HG03045 (cell line): ENCODE results near the gene GLDN.

Experiments
- ATAC-seq: cut with Tn5 transposase; IDR thresholded peaks from one replicate; pipeline ENCODE4 v1.9.1; 2021; ENCODE audit warnings: mild to moderate bottlenecking, moderate library complexity; ENCODE audit not compliant: unreplicated experiment

The GLDN gene

GRCh38 chr15:51356147-51356546, 14.7 kb downstream of the GLDN start:
- no peak for ATAC-seq

GRCh38 chr15:51356983-51357382, 15.5 kb downstream of the GLDN start:
- no peak for ATAC-seq

- ATAC-seq = no peak
These were observed 18.5 kb downstream of the GLDN start for GRCh38 chr15:51359981-51360380.

- ATAC-seq = no peak
These were observed 21.9 kb downstream of the GLDN start for GRCh38 chr15:51363383-51363782.

- no peak for ATAC-seq
These were observed 24.0 kb downstream of the GLDN start for GRCh38 chr15:51365417-51365816.

- no peak for ATAC-seq
These were observed 24.6 kb downstream of the GLDN start for GRCh38 chr15:51366071-51366470.

GRCh38 chr15:51366920-51367319, 25.5 kb downstream of the GLDN start:
- ATAC-seq = no peak

- ATAC-seq = no peak
These were observed 26.0 kb downstream of the GLDN start for GRCh38 chr15:51367322-51367976.

- no peak for ATAC-seq
These were observed 26.9 kb downstream of the GLDN start for GRCh38 chr15:51368307-51368706.

GRCh38 chr15:51368751-51369450, 27.4 kb downstream of the GLDN start:
- ATAC-seq = no peak

GRCh38 chr15:51369451-51369761, 28.0 kb downstream of the GLDN start:
- ATAC-seq = no peak

- ATAC-seq = no peak
These were observed 29.8 kb downstream of the GLDN start for GRCh38 chr15:51371266-51371665.

- no peak for ATAC-seq
These were observed 32.7 kb downstream of the GLDN start for GRCh38 chr15:51374131-51374530.

GRCh38 chr15:51375966-51376640, 34.6 kb downstream of the GLDN start:
- ATAC-seq = no peak

- no peak for ATAC-seq
These were observed 35.8 kb downstream of the GLDN start for GRCh38 chr15:51377038-51377786.

GRCh38 chr15:51378406-51378805, 37.0 kb downstream of the GLDN start:
- no peak for ATAC-seq

- ATAC-seq = no peak
These were observed 37.9 kb downstream of the GLDN start for GRCh38 chr15:51379390-51379789.

- ATAC-seq = peak; percentile 69
These were observed 39.7 kb downstream of the GLDN start for GRCh38 chr15:51380999-51381806.

GRCh38 chr15:51382787-51383186, 41.3 kb downstream of the GLDN start:
- ATAC-seq = no peak

- ATAC-seq = no peak
These were observed 44.6 kb downstream of the GLDN start for GRCh38 chr15:51386029-51386428.

GRCh38 chr15:51386486-51386885, 45.0 kb downstream of the GLDN start:
- ATAC-seq = no peak
